GM18526 (cell line): ENCODE results near the gene CD79A.
A peak's percentile ranks its signal among the peaks of the same experiment; 100 is the strongest.

Experiments
- POLR2A ChIP-seq: IDR thresholded peaks from 3 replicates; pipeline ENCODE4 v1.6.1; 2011; ENCODE audit not compliant: insufficient read length; ENCODE audit errors: extremely low read depth

The CD79A gene

DNA sequence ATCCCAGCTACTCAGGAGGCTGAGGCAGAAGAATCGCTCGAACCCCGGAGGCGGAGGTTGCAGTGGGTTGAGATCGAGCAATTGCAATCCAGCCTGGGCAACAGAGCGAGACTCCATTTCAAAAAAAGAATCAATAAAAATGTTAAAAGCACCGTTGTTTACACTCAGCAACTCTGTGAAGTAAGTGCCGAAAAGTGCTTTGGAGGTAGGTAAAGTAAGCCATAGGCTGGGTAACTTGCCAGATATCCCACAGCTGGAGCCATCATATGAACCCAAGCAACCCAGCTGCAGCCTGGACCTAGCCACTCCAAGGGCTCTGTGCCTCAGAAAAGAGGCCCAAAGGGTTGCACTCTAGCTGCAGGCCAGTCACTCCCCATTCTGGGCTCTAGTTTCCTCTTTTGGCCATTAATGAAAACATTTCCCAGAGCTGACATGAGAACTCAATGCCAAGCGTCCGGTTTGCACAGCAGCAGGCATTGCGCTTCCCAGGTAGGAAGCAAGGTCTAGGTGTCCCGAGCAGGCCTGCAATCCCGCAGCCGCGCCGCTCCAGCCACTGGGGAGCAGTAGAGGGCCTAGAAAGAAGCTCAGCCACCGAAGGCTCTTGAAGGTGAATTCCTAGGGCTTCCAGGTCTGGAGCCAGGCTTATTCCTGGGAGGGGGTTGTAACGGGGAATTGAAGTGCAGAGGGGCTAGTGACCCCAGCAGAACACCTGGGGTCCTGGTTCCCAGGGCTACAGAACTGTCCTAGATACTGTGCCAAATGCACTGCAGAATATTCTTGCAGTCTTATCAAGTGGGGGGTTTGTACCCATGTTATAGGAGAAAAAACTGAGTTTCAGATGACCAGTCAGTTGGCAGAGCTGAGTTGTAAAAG is 4.1 kb upstream of the CD79A start:
- no peak for TF ChIP-seq POLR2A

DNA sequence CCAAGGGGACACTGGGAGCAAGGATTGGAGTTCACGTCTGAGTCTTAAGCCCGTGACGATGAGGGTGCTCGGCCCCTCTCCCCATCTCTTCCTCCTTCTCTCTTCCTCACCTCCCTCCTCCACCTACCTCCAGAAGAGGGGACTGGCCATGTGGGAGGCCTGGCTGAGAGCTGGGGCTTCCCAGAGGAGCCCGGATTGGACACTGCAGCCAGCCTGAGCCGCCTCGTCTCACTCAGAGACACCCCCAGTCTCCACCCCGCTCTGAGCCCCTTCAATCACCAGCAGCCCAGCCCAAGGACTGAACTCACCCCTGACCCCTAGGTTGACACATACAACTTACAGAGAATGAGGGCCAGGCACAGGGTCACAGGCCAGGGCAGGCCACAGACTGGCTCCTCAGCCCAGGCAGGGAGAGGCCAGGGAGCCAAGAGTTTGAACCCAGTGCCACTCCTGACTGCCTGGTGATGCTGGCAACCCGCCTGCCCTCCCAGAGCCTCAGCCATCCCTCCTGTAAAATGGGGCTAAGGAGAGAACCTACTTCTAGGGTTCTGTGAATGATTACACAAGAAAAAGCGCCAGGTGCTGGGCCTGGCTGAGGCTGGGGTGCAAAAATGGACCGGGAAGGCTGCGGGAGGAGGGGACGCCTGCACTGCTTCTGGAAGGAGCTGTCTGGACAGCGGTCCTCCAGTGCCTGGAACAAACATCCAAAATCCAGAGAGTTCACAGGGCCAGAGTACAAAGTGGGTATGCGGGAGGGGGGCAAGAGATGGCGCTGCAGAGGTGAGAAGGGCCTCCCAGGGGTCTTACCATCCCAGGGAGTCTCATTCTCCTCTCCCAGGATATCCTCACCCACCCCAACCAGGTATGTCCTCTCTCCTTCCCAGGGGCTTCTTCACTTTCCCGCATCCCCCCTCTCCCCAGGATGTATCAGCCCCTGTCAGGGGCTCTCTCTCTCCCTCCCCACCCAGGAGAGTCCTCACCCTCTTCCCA is 1.1 kb downstream of the CD79A start:
- TF ChIP-seq POLR2A: peak; percentile 53

- no peak for TF ChIP-seq POLR2A
Observed at GRCh38 chr19:41879080-41879479, 2.0 kb downstream of the CD79A start.

DNA sequence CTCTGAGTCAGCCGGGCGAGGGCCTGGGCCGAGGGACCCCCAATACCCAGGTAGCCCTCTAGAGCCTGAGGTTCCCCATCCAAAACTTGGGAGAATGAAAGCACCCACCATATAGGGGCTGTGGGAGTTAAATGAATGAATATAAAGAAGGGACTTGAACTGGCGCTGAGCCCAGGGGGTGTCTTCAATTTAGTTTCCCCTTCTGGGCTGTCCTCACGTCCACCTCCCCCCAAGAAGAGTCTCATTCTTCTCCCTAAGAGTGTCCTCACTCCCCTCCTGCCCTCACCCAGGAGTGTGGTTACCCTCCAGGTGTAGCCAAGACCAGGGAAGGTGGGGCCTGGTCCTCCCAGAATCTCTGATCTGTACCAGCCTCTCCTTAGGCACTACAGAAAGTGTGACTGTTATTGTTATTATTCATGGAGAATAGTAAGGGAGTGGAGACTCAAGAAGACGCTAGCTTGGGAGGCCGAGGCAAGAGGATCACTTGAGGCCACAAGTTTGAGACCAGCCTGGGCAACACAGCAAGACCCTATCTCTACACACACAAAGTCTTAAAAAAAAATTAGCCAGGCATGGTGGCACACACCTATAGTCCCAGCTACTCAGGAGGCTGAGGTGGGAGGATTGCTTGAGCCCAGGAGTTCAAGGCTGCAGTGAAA is 2.7 kb downstream of the CD79A start:
- TF ChIP-seq POLR2A: no peak

DNA sequence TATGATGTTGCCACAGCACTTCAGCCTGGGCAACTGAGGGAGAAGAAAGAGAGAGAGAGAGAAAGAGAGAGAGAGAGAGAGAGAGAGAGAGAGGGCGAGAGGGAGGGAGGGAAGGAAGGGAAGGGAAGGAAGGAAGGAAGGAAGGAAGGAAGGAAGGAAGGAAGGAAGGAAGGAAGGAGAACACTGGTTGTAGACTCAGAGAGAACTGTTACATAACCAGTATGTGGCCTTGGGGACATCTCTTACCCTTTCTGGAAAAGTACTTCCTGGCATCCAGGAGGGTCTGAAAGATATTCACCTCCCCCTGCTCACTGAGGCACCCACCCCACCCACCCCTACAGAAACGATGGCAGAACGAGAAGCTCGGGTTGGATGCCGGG is 3.2 kb downstream of the CD79A start:
- TF ChIP-seq POLR2A: no peak

DNA sequence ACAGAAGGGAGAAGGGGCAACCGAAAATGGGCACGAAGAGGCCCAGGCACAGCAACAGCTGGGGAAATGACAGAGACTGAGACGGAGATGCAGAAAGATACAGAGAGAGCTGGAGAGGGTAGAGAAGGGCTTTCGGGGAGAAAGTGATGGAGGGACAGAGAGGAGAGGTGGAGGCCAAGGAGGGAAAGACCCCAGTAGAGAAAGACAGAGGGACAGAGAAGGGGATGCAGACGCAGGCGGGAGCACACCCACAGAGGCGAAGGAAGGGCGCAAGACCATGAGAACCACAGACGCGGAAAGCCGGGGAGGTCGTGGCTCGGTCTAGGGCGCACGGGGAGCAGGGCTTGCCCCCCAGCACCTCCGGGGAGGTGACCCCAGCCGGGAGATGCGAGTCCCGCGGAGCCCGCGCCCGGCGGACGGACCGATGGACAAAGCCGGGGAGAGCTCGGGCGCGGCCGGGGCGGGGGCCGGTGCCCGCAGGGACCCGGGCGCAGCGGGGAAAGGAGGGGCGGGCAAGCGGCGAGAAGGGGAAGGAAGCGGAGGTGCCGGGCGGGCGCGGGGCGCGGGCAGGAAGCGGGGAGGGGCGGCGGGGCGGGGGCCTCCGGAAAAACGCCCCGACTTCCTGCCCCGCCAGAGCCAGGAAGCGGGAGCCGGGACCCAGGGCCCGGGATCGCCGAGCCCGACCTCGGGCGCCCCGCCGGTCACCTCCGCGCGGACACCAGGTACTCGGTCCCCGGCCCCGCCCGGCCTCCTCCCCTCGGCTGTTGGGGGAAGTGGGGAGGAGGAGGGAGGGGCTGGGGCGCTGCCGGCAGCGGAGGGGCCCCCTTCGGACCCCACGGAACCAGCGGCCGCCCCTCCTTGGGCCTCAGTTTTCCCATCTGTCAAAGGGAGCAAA is 5.7 kb downstream of the CD79A start, which contains the start of gene ARHGEF1:
Gene ARHGEF1, plus strand, starts transcription at position 617 of the 895 bp plus-strand sequence. CDS start 4,899 bp downstream, outside the sequence.
- TF ChIP-seq POLR2A: peak; percentile 39

DNA sequence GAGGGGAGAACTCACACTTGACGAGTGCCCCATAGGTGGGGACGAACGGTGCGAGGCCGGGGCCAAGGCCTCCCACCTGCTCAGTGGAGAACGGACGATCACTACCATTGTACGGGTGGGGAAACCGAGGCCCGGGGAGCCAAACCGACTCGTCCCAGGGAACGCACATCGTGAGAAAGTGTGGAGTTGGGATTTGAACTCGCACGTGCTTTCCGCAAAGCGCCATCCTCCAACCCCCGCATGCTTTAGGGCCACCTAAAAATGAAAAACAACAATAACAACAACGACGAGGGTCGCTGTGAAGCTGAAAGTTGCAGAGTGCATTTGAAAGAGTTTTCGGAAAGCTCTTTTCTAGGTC is 6.4 kb downstream of the CD79A start:
- no peak for TF ChIP-seq POLR2A

DNA sequence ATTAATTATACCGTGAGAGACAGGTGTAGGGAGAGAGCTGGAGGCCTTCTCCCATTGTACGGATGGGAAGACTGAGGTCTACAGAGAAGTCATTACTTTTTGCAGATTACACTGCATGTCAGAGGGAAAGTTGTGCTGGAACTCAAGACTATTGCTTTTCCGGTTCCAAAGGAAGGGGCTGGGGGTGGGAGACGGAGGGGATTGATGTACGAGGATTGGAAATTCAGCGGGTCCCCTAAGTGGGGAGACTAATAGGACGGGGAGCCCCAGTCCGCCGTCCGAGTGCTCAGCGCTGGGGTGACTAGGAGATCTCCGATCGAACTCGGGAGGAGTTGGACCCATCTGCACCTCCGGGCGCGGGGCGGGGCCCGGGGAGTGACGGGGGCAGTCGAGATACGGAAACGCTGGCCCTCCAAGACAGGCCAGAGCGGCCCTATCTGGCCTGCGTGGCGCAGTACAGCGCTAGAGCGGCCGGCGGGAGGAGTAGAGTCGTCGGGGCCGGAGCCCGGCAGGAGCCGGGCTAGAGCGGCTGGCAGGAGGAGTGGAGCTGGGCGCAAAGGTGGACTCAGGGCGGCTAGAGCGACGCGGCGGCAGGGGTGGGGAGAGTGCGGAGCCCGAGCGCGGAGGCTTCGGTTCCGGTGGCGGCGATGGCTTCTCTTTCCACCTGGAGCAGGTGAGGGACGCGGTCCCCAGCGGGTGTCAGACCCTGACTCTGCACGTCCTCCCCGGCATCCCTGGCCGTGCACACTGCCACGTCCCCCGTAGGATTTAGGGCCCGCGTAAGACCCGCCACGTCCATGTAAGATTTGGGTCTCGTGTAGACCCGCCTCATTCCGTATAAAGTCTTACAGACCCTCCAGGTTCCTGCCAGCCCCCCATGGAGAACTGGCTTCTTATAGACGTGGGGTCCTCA is 7.0 kb downstream of the CD79A start:
- TF ChIP-seq POLR2A: peak; percentile 94

DNA sequence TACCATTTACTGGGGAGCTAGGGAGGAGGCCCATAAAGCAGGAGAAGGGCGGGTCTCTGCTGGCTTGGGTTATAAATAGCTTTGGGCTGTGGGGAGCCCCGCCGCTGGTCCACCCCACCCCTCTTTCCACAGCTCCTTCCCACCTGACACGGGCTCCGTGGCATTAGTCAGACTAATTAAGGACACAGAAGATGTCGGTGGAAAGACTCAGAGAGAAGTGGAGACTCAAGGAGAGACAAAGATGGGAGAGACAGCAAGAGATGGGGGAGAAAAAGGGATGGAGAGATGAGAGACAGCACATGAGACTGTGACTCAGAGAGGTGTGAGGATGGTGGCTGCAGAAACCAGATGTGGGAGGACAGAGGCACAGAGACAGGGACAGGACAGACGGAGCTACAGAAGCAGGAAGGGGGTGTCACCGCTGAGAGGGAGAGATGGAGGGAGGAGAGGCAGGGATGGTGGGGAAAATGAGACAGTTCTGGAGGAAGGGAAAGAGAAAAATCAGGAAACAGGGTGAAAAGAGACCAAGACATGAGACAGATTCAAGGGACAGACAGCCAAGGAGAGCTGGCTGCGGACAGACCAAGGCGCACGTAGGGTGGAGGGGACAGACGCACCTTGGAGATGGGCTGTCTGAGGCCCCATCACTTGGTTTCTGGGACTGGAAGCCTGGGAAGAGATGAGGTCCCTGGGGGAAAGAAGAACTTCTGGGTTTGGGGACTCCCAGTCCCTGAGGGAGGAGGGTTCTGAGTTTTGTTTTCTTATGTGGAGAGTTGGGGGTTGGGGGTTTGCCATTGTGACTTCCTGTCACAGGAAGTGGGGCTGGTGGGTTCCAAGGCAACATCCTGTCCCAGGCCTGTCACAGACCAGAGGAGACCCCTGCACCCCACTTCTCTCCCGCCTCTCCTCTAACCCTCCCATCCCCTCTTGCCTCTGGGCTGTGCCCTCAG is 10.0 kb downstream of the CD79A start:
- TF ChIP-seq POLR2A: peak; percentile 17

GRCh38 chr19:41887711-41888382 is 10.8 kb downstream of the CD79A start:
- no peak for TF ChIP-seq POLR2A

- no peak for TF ChIP-seq POLR2A
Observed at GRCh38 chr19:41888926-41889325, 11.8 kb downstream of the CD79A start.

DNA sequence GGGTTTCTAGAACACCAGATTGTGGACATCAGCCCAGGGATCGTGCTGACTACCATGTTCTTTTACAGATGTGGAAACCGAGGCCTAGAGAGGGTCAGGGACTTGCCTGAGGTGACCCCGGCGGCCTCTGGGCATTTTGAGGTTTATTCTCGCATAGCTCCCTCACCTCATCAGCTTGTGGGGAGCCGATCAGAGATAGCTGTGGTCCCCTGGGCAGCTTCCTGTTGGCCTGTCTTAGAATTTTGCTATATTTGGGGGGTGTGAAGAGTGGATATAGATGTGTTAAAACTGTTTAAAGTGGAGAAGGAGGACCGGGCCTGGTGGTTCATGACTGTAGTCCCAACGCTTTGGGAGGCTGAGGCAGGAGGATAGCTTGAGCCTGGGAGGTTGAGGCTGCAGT is 12.8 kb downstream of the CD79A start:
- TF ChIP-seq POLR2A: no peak
